Breast epithelium (tissue), 4 donors: Measurements from ENCODE around the gene ZNF554. TPM values are rescaled to one million over a fixed set of nuclear protein-coding genes. Genes with fewer than 3 reads are reported as not detected.

ENCODE experiments used
- DNase-seq, 2 donors: peaks; one replicate each; pipeline ENCODE4 v3.0.0-alpha.2; 2019; ENCODE audit warnings: low spot score in 2 of 2
- H3K27ac ChIP-seq, 2 donors: fragments of 200-600 bp; sonication (generic) in 1 of 2; one replicate each; pipeline ENCODE4 v1.5.1; 2016 to 2019; ENCODE audit warnings: mild to moderate bottlenecking in 1 of 2
- H3K27me3 ChIP-seq, 2 donors: fragments of 200-600 bp; sonication (generic) in 1 of 2; one replicate each; pipeline versions ENCODE4 v1.5.1 to v1.6.0; 2017 to 2019; ENCODE audit warnings: control low read depth in 1 of 2, mild to moderate bottlenecking in 1 of 2
- H3K36me3 ChIP-seq: fragments of 200-600 bp; one replicate; pipeline ENCODE4 v1.5.1; 2019
- H3K4me1 ChIP-seq, 2 donors: fragments of 200-600 bp; sonication (generic); one replicate each; pipeline ENCODE4 v1.5.1; 2016 to 2019; ENCODE audit warnings: control low read depth in 1 of 2
- H3K4me3 ChIP-seq, 3 donors: fragments of 200-600 bp; sonication (generic); 1 replicate in 2 of 3; 2 replicates in 1 of 3; pipeline ENCODE4 v1.5.1; 2016 to 2019; ENCODE audit warnings: mild to moderate bottlenecking in 3 of 3, moderate library complexity in 2 of 3
- H3K9me3 ChIP-seq, 2 donors: fragments of 200-600 bp; sonication (generic) in 1 of 2; one replicate each; pipeline ENCODE4 v1.5.1; 2016 to 2019; ENCODE audit warnings: control low read depth in 1 of 2
- POLR2A ChIP-seq: fragments of 450-650 bp; IDR thresholded peaks from one replicate; pipeline ENCODE4 v1.6.1; 2016; ENCODE audit warnings: antibody characterized with exemption, mild to moderate bottlenecking, moderate library complexity
- POLR2AphosphoS5 ChIP-seq, 3 donors: sonication (generic); formaldehyde crosslinking; IDR thresholded peaks; one replicate each; pipeline ENCODE4 v1.6.1; 2017; ENCODE audit warnings: antibody characterized with exemption in 3 of 3
- intact Hi-C: fragments of 100-400 bp; cut with DNase I; formaldehyde crosslinking; loops from one replicate; pipeline ENCODE4 v1.15.1; 2023; ENCODE audit warnings: low total_unique reads
- total RNA-seq, 3 donors: library from RNA; depleted of rRNA; stranded (reverse); fragments of >200 nt; gene quantifications; one replicate each; pipeline ENCODE4 v1.1.0, GENCODE V29; 2016
- TF ChIP-seq, protein P1 (sequence below), 3 donors: fragments of 450-650 bp; IDR thresholded peaks; one replicate each; pipeline ENCODE4 v1.5.1; 2016 to 2017; ENCODE audit warnings: antibody characterized with exemption in 3 of 3, mild to moderate bottlenecking in 3 of 3, moderate library complexity in 3 of 3

The ZNF554 gene
- total RNA-seq, 3 donors from 2014 or later = 2.1 to 10.4 (median 7.5) TPM

DNA sequence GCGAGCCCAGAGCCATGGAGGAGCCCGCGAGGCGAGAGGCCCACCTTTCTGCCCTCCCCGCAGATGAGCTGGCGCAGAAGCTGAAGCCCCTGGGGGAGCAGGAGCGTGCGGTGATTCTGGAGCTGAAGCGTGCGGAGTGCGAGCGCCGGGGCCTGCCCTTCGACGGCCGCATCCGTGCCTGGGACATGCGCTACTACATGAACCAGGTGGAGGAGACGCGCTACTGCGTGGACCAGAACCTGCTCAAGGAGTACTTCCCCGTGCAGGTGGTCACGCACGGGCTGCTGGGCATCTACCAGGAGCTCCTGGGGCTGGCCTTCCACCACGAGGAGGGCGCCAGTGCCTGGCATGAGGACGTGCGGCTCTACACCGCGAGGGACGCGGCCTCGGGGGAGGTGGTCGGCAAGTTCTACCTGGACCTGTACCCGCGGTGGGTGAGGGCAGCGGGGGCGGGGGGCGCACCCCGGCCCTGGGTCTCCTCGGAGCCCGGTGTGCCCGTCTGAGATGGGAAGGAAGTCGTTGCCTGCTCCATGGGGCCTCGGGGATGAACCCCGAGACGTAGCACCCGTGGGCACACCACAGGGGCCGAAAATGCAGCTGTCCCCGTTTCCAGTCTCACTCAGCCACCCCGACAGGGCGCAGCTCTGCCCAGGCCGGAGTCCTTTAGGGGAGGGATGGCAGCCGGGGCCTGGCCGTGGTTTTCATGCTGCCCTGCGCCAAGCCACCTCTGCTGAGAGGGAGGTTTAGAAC, 12.1 kb upstream of the ZNF554 start:
- Histone ChIP-seq H3K4me3 (no peak overlapping the region), H3K27me3 (no peaks in the 10 kb centered on the region), H3K4me1 (no peaks in the 10 kb centered on the region), H3K9me3 (no peaks in the 10 kb centered on the region), H3K36me3 (no peaks in the 10 kb centered on the region), H3K27ac (no peak overlapping the region)
- DNase-seq = no peak
- intact Hi-C loops = no loop called here
- TF ChIP-seq POLR2AphosphoS5 (IDR thresholded peaks at IDR 0.05) = no peak
- TF ChIP-seq, protein P1, sequence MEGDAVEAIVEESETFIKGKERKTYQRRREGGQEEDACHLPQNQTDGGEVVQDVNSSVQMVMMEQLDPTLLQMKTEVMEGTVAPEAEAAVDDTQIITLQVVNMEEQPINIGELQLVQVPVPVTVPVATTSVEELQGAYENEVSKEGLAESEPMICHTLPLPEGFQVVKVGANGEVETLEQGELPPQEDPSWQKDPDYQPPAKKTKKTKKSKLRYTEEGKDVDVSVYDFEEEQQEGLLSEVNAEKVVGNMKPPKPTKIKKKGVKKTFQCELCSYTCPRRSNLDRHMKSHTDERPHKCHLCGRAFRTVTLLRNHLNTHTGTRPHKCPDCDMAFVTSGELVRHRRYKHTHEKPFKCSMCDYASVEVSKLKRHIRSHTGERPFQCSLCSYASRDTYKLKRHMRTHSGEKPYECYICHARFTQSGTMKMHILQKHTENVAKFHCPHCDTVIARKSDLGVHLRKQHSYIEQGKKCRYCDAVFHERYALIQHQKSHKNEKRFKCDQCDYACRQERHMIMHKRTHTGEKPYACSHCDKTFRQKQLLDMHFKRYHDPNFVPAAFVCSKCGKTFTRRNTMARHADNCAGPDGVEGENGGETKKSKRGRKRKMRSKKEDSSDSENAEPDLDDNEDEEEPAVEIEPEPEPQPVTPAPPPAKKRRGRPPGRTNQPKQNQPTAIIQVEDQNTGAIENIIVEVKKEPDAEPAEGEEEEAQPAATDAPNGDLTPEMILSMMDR (IDR thresholded peaks at IDR 0.05) = no peak
- TF ChIP-seq POLR2A = no peak

DNA sequence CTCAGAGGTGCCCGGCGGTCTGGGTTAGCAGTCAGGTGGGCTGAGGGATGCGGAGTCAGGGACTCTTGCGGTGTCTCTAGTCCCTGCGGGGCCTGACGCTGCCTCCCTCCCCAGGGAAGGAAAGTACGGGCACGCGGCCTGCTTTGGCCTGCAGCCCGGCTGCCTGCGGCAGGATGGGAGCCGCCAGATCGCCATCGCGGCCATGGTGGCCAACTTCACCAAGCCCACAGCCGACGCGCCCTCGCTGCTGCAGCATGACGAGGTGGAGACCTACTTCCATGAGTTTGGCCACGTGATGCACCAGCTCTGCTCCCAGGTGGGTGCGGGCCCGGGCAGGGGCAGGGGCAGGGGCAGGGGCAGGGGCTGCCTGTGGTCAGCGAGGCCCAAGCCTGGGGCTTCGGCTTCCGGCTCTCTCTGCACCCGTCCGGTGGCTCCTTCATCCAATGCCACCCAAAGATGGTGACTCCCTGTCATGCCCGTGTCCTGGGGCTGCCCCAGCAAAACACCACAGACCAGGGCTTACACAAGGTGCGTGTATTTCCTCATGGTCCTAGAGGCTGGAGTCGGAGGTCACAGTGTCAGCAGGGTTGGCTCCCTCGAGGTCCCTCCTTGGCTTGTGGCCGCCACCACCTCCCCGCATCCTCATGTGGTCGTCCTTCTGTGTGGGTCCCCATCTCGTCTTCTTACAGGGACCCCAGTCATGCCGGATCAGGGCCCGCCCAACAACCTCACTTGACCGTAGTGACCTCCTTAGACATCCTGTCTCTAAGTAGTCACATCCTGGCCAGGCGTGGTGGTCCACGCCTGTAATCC, 11.3 kb upstream of the ZNF554 start:
- Histone ChIP-seq H3K27ac (no peak overlapping the region), H3K4me1 (no peaks in the 10 kb centered on the region), H3K9me3 (no peaks in the 10 kb centered on the region), H3K36me3 (no peaks in the 10 kb centered on the region), H3K4me3 (no peak overlapping the region), H3K27me3 (no peaks in the 10 kb centered on the region)
- no peak for TF ChIP-seq POLR2AphosphoS5 (IDR thresholded peaks at IDR 0.05)
- TF ChIP-seq POLR2A = no peak
- TF ChIP-seq, protein P1 (IDR thresholded peaks at IDR 0.05) = no peak
- intact Hi-C loops = no loop called here
- no peak for DNase-seq

GRCh38 chr19:2809387-2810140, 10.1 kb upstream of the ZNF554 start:
- Histone ChIP-seq H3K9me3 (no peaks in the 10 kb centered on the region), H3K36me3 (no peaks in the 10 kb centered on the region), H3K4me1 (no peaks in the 10 kb centered on the region), H3K27ac (no peak overlapping the region), H3K27me3 (no peaks in the 10 kb centered on the region), H3K4me3 (no peak overlapping the region)
- TF ChIP-seq POLR2A = no peak
- TF ChIP-seq POLR2AphosphoS5 (IDR thresholded peaks at IDR 0.05) = no peak
- TF ChIP-seq, protein P1 (IDR thresholded peaks at IDR 0.05) = no peak
- intact Hi-C loops = no loop called here
- no peak for DNase-seq

- TF ChIP-seq POLR2AphosphoS5 (IDR thresholded peaks at IDR 0.05) = no peak
- no peak for TF ChIP-seq POLR2A
- TF ChIP-seq, protein P1 (IDR thresholded peaks at IDR 0.05) = no peak
- no peaks in the 10 kb centered on the region for H3K27me3 ChIP-seq
- no peaks in the 10 kb centered on the region for H3K9me3 ChIP-seq
- DNase-seq = no peak
- H3K27ac ChIP-seq = no peak overlapping the region
- intact Hi-C loops = no loop called here
- H3K4me1 ChIP-seq = no peaks in the 10 kb centered on the region
- H3K4me3 ChIP-seq = no peak overlapping the region
- no peaks in the 10 kb centered on the region for H3K36me3 ChIP-seq
Observed at GRCh38 chr19:2810141-2811091, 9.3 kb upstream of the ZNF554 start.
